HG03571 (cell line): Measurements from ENCODE around the gene CACNA1G.

Source experiments
- ATAC-seq: cut with Tn5 transposase; IDR thresholded peaks from one replicate; pipeline ENCODE4 v1.9.1; 2021; ENCODE audit not compliant: unreplicated experiment

The CACNA1G gene

DNA sequence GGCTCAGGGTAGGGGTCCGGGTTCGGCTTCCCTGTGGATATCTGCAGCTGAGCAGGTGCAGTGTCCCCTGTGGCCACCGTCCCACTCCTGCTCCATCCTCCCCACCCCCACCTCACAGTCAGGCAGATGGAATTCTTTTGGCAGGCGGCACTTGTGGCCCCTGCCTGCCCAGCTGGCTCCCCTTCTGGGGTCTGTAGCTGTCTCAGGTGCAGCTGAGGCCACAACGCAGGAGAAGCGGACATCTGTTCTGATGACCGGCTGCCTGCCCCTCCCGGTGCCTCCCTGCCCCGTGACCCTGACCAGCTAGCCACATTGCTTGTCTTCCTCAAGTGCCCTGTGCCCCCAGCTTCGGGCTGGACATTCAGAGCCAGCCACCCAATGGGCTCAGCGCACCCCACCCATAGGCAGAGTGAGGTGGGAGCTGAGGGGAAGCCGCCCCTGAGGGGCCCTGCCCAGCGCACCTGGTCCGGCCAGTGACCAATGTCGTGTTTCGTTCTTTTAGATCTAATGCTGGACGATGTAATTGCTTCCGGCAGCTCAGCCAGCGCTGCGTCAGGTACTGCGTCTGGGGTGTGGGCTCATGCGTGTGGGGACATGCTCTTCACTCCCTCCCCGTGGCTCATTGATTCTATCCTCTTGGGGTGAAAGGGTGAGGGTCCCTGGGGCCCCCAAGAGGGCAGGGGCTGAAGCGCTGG, 49.0 kb downstream of the CACNA1G start:
- ATAC-seq = no peak

DNA sequence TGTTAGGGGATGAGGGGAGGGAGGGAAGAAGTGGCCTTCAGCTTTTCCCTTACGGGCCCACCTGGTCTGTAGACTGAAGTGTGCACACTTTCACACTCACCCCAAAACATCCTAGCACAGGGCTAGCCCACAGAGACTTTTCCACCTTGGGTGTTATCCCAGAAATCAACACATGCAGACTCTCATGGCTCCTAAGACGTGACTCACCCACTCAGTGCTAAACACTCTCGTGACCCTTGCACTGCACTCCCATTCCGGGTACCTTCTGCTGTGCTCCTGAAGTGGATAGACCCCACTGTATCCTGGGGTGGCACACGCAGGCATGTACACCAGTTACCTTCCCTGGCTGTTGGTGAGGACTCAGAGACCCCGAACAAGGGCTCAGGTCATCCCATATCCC, 51.1 kb downstream of the CACNA1G start:
- no peak for ATAC-seq

DNA sequence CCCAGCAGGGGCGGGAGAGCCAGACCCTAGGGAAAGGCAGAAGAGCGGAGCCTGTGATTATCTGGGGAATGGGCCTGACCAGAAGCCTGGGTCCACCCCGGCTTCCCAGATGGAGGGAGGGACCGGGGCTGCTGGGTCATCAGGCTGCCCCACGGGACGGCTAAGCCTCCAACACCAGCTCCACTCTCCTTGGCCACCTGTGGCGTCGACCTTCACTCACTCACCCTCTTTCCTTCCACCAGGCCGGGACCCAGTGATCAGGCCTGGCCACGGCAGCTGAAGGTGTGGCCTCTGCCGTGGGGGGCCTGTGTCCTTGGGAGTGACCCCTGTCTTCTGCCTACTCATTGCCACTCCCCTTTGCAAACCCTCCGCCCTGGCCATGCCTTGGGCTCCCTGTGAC, 51.8 kb downstream of the CACNA1G start:
- ATAC-seq = no peak

DNA sequence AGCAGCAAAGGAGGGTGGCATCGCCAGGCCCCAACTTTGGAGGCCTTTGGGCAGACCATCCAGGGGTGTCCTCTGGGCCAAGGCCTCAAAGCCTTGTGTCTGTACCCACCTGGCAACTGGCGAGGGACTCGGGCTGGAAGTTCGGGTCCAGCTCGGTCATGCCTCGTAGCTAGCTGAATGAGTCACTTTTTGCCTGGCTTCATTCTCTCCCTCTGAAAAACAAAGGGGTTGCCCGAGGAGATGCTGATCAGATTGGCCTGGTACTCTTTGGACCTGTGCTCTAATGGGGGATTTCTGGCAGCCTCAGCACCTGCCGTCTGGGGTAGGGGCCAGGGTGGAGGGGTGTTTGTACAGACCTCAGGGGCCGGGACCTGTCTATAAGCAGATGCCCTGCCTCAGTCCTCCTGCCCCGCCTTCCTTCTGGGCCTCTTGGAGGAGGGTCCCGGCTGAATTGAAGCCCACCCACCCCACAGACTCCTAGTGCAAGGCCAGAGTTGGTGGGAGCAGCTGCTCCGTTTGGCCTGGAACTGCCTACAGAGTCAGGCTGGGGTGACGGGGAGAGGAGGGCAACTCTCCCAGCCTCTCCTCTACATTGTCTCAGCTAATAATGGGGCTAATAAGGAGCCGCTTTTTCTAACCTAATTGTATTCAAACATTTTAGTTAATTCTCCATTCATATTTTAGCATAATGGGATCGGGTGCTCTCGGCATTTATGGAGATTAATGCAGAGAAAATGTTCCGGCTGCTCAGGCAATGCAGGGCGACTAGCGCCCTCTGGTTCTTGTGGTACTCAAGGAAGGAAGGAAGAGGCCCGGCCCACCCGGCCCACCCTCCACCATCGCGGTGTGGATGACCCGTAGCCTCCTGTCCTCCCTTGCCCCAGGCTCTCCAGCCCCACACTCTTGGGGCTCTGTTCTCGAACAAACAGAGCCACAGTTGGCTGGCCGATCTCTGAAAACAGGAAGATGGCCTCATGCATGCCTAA, 52.8 kb downstream of the CACNA1G start:
- ATAC-seq = no peak

DNA sequence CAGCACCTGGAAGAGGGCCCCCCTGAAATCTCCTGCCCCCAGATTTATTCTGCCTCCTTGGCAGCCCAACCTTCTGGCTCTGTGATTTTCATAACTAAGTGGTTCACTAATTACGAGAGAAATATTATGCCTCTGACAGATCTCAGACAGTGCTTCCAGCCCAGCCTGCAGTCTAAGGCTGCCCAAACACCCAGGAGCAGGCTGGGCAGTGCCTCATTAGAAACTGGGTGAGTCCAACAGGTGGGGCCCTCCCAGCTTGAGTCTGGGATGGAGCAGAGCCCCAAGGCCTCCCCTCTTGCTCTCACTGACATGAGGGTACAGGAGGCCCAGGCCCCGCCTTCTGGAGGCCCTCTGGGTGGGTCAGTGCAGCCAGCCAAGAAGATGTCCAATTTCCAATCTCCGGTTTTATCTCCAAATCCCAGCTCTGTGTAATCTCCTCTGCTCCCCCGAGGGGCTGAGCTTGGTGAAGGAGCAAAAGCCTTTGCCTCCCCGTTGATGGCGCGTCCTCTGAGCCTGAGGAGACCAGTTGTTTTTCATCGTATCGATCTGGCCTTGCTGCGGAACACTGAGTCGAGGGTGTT, 54.0 kb downstream of the CACNA1G start:
- no peak for ATAC-seq

DNA sequence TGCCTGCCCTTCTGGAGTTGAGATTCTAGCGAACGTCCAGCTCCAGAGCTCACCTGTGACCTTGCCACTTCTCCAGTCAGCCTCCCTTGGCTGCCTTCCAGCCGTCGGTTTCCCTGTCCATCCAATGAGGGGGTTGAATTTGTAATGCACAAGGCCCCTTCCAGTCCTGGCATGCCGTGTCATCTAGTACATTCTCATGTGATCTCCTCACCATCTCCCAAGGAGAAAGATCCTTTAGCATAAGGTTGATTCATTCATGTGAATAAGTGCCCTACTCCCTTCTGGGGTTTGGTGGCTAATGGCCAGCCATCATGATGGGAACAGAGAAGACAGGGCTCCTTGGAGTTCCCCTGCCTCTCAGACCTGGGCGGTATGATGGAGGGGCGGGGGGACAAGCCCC, 55.3 kb downstream of the CACNA1G start:
- no peak for ATAC-seq

DNA sequence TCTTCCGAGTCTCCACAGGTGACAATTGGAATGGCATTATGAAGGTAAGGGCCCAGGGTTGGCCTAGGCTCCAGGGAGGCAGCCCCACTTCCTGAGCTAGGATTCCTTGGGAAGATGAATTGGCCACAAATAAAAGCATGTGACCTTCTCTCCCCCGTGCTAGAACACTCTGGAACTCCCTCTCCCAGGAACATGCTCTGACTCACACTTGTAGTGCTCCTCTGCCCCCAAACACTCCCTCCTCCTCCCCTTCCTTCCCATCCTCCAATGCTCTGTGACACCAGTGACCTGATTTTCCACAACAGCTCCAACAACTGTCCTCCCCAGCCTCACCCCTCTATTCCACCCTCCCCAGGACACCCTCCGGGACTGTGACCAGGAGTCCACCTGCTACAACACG, 57.8 kb downstream of the CACNA1G start:
- ATAC-seq = no peak

DNA sequence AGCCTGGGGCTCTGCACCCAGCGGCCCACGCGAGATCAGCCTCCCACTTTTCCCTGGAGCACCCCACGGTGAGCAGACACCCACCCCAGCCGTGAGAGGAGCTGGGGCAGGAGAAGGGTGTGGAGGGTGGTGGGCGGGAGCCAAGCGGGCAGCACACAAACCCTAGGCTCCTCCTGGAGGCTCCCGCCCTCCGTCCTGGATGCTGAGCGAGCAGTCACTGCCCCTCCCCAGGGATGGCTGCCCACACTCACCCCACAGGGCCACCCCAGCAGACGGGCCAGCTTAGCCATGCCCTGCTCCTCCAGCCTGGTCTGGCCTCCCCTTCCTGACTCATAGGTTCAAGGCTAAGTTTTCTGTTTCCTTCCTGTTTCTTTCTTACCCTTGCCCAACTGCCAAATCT, 58.4 kb downstream of the CACNA1G start:
- no peak for ATAC-seq

DNA sequence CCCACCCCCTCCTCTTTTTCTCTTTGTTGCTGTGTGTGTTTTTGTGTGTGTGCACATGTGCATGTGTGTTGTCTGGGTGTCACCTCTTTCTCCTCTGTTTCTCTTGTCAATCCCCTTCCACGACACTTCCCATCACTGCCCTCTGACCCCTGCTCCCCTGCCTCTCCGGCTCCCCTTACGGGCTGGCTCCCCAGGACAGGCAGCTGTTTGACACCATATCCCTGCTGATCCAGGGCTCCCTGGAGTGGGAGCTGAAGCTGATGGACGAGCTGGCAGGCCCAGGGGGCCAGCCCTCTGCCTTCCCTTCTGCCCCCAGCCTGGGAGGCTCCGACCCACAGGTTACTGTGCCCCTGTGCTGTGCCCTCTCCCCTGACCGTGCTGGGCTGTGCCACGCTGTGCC, 59.0 kb downstream of the CACNA1G start:
- ATAC-seq = no peak

DNA sequence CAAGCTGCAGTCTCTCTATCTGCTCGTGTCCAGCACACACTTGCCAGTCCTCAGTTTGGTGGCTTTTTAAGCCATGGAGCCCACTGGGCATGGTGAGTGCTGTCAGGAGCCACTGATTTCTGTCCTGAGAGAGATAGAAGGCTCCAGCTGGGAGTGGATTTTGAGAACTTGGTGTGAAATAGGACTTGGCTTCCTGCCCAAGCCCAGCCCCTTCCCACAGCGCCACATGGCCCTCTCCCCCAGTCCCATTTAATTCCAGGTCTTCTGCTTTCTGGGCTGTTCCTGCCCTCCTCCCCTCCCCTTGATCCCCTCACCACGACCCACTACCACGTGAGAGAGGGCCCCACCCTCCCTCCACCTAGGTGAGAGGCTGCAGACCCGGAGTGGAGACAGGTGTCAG, 59.7 kb downstream of the CACNA1G start:
- no peak for ATAC-seq

DNA sequence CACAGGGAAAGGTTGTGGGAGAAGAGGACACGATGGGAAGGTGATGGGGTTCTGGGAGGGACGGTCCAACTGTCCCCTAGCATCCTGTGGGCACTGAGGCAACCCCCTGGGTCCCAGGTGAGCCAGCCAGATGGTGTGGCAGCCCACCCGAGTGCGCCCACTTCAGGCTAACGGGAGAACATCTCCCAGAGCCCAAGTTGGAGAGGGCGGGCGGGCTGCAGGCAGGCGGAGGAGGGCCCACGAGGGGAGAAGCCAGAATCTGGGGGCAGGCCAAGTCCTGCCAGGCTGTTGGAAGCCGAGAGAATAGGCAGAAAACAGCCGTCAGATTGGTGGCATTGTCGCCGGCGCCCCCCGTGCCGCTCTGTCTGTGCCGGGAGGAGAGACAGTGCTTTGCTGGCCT, 60.3 kb downstream of the CACNA1G start:
- no peak for ATAC-seq

DNA sequence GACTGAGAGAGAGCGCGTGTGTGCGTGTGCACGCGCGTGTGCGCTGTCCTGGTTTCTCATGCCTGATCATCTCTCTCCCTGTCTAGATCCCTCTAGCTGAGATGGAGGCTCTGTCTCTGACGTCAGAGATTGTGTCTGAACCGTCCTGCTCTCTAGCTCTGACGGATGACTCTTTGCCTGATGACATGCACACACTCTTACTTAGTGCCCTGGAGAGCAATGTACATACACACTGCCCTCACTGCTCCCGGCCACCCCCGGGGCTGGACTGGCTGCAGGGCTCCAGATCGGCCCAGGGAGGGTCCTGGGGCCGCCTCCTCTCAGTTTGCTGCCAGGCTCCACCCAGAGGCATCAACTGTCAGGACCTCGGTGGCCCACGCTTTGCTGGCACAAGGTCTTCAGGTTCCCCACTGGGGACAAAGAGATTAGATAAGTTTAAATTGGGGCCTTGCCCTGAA, 61.1 kb downstream of the CACNA1G start:
- ATAC-seq = no peak

DNA sequence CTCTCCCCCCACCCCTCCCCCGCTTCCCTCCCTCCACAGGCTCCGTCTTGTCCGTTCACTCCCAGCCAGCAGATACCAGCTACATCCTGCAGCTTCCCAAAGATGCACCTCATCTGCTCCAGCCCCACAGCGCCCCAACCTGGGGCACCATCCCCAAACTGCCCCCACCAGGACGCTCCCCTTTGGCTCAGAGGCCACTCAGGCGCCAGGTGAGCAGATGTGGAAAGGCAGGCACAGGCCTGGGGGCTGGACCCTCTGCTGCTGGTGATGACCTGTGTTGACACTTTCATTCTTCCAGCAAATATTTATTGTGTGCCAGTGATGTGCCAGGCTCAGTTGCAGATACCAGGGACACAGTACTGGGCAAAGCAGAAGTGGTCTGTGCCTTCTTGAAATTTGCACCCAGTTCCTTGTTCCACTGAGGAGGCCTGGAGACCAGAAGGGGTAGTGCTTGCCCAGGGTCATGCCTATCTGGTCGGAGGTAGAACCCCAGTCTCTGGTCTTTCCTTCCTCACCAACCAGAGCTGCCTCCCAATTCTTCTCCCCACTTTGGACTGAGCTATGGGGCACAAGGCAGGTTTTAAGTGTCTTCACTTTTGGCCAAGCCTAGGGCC, 63.9 kb downstream of the CACNA1G start:
- no peak for ATAC-seq

DNA sequence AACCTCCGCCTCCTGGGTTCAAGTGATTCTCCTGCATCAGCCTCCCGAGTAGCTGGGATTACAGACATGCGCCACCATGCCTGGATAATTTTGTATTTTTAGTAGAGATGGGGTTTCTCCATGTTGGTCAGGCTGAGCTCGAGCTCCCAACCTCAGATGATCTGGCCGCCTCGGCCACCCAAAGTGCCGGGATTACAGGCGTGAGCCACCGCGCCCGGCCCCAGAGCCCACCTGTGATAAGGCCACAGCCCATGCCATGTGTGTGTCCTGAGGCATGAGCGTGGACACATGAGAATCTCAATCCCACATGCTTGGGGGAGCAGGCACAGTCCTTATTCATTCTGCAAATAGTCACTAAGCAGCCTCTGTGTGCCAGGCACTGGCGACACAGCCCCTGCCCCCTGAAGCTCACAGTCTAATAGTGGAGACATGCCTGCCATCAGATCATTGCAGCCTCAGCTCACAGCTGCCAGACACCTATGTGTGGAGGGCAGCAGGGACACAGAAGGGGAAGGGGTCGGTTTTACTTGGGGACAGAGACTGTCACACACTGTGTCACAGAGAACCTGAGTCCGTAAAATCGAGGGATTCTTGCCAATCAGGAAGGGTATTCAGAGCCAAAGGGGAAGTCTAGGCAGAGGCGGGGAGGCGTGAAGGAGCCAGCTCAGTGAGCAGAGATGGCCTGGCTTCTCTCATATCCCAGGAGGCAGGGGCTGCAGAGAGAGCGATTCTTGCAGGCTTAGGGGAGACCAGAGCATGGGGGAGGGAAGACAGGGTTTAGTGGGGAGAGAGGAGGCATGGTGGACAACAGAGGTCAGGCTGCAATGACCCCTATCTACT, 64.7 kb downstream of the CACNA1G start:
- no peak for ATAC-seq

DNA sequence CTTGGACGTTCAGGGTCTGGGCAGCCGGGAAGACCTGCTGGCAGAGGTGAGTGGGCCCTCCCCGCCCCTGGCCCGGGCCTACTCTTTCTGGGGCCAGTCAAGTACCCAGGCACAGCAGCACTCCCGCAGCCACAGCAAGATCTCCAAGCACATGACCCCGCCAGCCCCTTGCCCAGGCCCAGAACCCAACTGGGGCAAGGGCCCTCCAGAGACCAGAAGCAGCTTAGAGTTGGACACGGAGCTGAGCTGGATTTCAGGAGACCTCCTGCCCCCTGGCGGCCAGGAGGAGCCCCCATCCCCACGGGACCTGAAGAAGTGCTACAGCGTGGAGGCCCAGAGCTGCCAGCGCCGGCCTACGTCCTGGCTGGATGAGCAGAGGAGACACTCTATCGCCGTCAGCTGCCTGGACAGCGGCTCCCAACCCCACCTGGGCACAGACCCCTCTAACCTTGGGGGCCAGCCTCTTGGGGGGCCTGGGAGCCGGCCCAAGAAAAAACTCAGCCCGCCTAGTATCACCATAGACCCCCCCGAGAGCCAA, 65.6 kb downstream of the CACNA1G start:
- ATAC-seq = no peak

DNA sequence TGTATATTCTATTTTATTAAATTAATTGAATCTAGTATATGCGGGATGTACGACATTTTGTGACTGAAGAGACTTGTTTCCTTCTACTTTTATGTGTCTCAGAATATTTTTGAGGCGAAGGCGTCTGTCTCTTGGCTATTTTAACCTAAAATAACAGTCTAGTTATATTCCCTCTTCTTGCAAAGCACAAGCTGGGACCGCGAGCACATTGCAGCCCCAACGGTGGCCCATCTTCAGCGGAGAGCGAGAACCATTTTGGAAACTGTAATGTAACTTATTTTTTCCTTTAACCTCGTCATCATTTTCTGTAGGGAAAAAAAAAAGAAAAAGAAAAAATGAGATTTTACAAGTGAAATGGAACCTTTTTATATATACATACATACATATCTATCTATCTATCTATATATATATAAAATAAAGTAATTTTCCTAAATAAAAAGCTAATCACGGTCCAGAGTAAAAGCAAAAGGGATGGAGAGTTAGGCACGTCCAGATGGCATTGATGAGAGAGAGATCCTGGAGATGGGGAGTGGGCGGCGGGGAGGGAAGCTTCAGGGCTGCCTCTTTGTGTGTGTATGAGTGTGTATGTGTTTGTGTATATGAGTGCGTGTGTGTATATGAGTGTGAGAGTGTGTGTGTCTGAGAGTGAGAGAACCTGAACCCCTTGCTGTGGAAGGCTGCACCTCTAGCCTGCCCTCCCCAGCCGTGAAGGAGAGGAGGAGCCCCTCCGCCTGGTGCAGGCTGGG, 66.7 kb downstream of the CACNA1G start:
- ATAC-seq = no peak

DNA sequence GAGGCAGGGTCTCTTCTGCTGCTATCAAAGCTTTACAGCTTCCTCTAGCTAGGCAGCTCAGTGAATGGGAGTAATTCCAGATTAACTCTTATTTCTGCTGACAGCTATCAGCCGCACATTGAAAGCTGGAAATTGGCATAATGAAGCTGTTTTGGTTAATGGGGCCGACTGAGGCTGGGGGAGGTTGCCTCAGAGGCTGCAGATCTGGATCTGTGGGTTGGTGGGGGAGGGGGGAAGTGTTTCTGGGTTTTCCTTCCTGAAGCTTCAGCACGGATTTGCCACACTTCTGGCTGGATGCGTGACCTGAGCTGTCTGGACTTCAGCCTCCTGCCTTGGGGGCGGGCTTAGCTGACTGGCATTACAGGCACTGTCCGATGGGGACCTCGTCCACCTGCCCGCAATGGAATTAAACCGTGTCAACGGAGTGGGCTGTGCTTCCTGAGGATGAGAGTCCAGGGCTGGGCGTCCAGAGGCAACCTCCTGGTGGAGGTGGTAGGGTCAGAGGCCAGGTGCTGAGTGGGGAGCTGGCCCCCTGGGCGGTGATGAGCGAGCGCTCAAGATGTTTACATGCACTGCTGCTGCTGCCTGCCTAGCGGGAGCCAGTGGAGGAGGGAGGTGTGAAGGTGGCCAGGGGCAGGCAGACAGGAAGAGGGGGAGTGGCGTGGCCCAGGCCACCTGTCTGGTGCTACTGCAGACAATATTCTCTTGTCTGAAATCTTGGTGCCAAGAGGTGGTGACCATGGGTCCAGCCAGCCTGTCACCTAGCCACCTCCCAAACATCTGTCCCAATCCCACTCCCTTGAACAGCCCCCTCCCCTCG, 67.5 kb downstream of the CACNA1G start:
- no peak for ATAC-seq

DNA sequence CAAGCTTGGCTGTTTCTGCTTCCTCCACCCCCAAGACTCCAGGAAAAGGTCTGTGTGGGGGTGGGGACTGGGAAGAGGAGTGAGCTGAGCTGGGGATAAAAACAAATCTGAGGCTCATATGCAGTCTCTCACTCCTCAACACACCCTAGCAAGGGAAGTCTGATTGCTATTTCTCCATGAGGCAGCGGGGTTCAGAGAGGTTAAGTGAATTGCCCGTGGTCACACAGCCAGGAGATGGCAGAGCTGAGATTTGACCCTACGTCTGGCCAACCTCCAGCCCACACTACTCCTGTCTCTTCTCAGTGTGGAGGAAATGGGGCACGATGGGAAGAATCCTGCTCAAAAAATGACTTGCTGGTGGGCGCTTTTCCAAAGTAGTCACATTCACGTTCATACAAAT, 69.4 kb downstream of the CACNA1G start:
- no peak for ATAC-seq
